GM19023 (cell line): ENCODE data around the gene GPRASP1.
"Not testable (repeated sequence)": the region's sequence is repeated elsewhere in the genome, so short reads cannot be mapped to it uniquely, and the experiment has no call there.

Experiments used
- ATAC-seq: cut with Tn5 transposase; IDR thresholded peaks from one replicate; pipeline ENCODE4 v1.9.1; 2021; ENCODE audit warnings: mild to moderate bottlenecking, moderate library complexity; ENCODE audit not compliant: unreplicated experiment

GPRASP1 gene, protein sequence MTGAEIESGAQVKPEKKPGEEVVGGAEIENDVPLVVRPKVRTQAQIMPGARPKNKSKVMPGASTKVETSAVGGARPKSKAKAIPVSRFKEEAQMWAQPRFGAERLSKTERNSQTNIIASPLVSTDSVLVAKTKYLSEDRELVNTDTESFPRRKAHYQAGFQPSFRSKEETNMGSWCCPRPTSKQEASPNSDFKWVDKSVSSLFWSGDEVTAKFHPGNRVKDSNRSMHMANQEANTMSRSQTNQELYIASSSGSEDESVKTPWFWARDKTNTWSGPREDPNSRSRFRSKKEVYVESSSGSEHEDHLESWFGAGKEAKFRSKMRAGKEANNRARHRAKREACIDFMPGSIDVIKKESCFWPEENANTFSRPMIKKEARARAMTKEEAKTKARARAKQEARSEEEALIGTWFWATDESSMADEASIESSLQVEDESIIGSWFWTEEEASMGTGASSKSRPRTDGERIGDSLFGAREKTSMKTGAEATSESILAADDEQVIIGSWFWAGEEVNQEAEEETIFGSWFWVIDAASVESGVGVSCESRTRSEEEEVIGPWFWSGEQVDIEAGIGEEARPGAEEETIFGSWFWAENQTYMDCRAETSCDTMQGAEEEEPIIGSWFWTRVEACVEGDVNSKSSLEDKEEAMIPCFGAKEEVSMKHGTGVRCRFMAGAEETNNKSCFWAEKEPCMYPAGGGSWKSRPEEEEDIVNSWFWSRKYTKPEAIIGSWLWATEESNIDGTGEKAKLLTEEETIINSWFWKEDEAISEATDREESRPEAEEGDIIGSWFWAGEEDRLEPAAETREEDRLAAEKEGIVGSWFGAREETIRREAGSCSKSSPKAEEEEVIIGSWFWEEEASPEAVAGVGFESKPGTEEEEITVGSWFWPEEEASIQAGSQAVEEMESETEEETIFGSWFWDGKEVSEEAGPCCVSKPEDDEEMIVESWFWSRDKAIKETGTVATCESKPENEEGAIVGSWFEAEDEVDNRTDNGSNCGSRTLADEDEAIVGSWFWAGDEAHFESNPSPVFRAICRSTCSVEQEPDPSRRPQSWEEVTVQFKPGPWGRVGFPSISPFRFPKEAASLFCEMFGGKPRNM (N-terminal part only)

GRCh38 chrX:102651242-102652011 lies at the start of gene GPRASP1:
Gene GPRASP1, plus strand, starts transcription at chrX:102651483. Its CDS starts 2,431 bp downstream, at chrX:102653914.
- ATAC-seq = peak; percentile 42

DNA sequence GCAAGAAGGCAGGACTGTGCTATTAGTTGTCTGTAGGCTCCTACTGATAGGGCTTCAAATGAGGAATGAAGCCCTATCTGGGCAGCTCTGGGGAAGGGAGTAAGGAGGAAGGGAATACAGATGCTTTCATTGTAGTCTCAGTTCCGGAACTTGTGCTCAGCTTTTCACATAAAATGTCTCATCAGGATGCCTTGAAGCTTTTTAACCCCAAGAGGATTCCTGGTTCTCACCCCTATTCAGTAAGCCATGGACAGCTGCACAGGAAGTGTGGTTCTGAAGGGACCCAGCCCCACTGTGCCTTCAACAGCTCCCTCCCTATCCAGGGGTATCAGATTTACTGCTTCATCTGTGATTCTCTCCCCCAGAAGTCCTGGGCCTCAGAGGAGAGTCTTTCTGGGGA lies 47.0 kb upstream of the GPRASP1 start:
- ATAC-seq = no peak

DNA sequence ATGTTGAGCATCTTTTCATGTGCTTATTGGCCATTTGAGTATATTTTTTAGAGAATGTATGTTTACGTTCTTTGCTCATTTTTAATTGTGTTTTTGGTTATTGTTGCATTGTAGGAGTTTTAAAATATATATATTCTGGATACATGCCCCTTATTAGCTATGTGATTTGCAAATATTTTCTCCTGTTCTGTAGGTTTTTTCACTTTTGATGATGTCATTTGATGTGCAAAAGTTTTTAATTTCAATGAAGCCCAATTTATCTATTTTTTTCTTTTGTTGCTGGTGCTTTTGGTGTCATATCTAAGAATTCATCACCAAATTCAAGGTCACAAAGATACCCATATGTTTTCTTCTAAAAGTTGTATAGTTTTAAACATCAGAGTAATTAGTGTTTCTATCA lies 45.2 kb upstream of the GPRASP1 start:
- ATAC-seq = no peak

DNA sequence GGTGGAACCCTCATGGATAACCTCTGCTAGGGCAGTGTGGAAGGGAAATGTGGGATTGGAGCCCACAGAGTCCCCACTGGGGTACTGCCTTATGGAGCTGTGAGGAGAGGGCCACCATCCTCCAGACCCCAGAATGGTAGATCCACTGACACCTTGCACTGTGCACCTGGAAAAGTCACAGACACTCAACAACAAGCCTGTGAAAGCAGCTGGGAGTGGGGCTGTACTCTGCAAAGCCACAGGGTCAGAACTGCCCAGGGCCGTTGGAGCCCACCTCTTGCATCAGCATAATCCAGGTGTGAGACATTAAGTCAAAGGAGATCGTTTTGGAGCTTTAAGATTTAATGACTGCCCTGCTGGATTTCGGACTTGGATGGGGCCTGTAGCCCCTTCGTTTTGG lies 40.4 kb upstream of the GPRASP1 start:
- no peak for ATAC-seq

- ATAC-seq = no peak
These were observed 27.2 kb upstream of the GPRASP1 start for GRCh38 chrX:102624105-102624504.

- no peak for ATAC-seq
These were observed 23.6 kb upstream of the GPRASP1 start for GRCh38 chrX:102627640-102628039.

GRCh38 chrX:102637561-102637960 lies 13.7 kb upstream of the GPRASP1 start:
- no peak for ATAC-seq

DNA sequence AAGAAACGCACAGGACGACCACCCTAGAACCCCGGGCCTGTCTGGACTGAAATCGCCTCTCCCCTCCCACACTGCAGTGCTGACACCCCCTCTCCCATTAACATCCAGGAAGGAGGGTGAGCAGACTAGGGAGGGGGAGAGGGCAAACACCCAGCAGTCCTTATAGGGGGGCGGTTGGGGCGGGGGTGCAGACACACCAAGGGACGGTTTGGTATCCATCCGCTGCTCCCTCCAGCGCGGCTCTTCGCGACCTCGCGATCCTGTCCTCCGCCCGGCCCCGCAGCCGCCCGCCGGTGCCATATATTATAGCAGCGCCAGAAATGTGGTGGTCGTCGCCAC lies 411 bp upstream of the GPRASP1 start:
- ATAC-seq = no peak

DNA sequence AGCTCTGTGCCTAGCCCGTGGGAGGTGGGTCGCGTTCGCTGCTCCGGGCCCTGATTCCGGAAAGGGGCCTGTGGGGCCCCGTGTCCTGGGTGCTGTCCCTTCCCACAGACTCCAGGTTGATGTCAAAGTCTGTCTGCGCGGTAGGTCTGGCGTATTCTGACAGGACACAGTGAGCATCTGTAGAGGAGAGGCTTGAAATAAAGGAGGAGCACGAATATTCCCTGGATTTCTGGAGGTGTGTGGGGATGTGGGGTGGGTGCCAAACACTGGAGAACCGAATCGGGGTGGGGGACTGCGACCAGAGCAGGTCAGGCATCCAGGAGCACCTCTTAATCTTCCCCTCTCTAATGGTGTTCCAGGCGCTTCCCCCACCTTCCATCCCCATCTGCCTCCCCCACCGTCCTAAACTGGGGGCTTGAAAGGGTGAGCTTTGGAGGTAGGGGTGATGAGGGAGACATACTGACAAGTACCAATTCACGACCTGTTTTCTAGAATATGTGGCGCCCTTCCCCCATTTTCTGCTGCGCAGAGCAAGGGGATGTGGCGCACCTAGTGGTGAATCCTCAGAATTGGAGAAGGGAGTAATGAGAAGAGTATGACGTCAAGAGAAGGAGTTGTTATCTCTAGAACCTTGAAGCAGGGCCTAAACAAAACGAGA lies 877 bp downstream of the GPRASP1 start:
- peak; percentile 51 for ATAC-seq

- ATAC-seq = no peak
These were observed 3.4 kb downstream of the GPRASP1 start for GRCh38 chrX:102654696-102655095.

DNA sequence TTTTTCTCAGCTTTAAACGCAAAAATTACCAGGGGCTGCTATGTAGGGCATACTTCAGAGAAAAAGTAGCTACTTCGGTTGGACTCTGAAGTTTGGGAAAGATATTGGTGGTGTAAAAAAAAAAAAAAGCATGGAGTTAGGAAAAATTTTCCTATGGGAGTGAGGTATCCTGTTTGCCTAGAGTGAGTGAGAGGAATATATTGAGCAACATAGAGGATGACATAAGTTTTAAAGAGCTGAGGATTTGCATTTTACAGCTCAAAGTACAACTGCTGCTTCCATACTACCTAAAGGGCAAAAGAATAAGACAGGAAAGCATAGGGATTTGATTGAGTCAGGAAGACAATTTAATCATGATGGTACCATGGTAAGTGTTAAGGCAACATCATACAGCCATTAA lies 7.3 kb downstream of the GPRASP1 start:
- ATAC-seq = no peak

- ATAC-seq = peak; percentile 98
These were observed 8.8 kb downstream of the GPRASP1 start for GRCh38 chrX:102659790-102660757.

DNA sequence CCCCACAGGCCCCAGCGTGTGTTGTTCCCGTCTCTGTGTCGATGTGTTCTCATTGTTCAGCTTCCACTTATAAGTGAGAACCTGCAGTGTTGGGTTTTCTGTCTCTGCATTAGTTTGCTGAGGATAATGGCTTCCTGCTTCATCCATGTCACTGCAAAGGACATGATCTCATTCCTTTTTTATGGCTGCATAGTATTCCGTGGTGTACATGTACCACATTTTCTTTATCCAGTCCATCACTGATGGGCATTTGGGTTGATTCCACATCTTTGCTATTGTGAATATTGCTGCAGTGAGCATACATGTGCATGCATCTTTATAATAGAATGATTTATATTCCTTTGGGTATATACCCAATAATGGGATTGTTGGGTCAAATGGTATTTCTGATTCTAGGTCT lies 12.5 kb downstream of the GPRASP1 start:
- ATAC-seq = not testable (repeated sequence)

- not testable (repeated sequence) for ATAC-seq
These were observed 15.8 kb downstream of the GPRASP1 start for GRCh38 chrX:102667034-102667433.

- ATAC-seq = no peak
These were observed 18.2 kb downstream of the GPRASP1 start for GRCh38 chrX:102669526-102669925.

DNA sequence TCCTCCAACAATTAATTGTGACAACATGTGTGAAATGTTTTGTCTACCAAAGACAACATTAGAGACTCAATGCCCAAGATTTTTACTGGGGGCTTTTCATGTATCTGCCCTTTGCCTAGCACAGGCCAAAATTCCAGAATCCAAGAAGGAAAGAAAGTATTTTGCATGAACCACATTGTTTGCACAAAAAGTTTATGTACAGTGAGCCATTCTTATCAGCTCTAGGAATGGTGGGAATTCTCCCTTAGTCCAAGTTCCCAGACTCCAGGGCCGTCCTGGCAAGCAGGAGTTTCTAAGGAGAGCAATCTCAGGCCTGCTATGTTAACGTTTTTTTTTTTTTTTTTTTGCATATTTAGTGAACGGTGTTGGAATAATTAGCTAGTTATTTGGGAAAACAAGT lies 21.6 kb downstream of the GPRASP1 start:
- ATAC-seq = no peak

- ATAC-seq = not testable (repeated sequence)
These were observed 26.2 kb downstream of the GPRASP1 start for GRCh38 chrX:102677479-102677878.

DNA sequence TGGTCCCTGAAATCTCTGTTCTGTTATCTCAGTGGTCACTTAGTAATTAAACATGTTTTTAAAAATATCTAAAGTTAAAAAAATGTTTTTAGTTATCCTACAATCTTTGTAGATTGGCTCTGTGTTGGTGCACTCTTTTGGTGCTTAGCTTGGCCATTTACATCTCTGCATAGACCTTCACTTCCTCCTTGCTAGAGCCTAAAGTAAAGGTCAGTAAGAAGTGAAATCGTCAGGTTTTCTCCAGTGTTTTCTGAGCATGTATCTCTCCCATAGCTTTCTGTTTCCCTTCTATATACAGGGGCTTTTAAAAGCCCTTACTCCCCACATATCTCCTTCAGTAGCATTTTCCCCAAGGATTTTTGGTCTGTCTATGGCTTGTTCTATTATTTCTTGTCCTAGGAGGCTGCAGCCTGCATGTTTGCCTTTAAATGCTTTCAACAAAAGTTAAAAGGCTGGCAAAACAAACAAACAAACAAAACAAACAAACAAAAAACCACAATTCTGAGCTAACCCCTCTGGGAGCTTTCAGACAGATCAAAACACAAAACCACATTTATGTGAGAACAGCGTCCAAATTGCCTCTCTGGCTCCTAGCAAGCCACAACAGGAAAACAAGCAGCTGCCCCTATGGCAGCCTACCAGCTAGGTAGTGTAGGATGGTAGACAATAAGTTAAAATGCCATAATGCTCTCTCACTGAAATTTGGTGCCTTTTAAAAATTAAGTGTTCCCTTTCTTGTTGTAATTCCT lies 33.7 kb downstream of the GPRASP1 start:
- no peak for ATAC-seq
